Activated gamma-delta T cell treated with Interleukin-2 at 50 U/mL for 16 hours (primary cell): Measurements from ENCODE around the gene LINGO1.

Experiments used
- DNase-seq: peaks from one replicate; pipeline ENCODE4 v3.0.0-alpha.2; 2020

Gene LINGO1

DNA sequence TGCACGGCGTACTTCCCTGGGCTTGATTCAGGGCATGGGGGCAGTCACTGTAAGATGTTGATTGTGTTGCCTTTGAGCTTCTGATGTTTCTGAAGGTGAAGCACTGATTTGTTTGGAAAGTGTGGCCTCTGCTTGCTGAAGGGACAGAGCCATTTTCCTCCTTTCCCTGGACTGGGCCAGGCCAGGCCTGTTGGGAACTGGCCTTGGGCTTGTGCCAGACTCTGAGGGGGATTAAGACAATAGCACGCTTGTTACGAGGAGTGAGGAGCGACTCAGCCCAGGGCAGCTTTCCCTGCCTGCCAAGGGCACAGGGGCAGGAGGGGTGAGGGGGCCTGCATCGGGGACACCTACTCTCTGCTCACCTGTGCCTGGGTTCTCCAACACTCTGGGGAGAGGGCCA is 42.9 kb downstream of the LINGO1 start:
- DNase-seq, result no peak

DNA sequence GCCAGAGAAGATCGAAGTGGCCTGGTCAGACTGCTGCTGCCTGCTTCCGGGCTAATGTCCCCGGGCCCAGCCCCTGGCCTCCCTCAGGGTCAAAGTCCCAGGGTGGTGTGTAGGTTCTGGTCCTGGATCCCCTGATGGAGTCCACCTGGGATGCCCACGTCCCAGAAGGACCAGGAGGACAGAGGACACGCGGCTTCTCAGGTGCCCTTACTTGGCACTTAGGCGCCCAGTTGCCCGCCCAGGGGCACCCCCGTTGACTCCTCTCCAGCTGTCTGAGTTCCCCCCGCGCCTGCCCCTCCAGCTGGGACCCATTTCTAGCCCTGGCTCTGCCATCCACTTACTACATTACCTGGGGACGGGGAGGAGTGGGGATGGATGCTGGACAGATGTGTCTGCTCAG is 44.6 kb downstream of the LINGO1 start:
- DNase-seq, result no peak

GRCh38 chr15:77584691-77585090 is 48.0 kb downstream of the LINGO1 start:
- DNase-seq, result no peak

DNA sequence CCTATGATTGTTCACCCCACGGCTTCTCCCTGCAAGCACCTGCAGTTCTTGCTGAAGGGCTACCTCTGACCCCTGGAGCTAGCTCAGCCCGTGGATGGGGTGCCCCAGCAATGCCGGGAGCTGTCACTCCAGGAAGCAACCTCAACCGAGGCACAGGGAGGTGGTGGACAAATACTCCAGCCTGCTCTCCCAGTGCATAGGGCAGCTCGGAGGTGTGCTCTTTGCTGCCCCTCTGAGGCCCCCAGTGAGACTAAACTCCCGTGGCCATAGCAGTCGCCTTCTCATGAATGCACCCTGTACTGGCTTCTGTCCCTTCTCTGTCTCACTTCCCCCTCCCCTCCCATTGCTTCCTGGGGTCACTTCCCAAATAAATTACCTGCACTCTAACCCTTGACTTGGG is 48.5 kb downstream of the LINGO1 start:
- no peak for DNase-seq

- DNase-seq, result no peak
Observed at GRCh38 chr15:77582763-77583162, 49.9 kb downstream of the LINGO1 start.

DNA sequence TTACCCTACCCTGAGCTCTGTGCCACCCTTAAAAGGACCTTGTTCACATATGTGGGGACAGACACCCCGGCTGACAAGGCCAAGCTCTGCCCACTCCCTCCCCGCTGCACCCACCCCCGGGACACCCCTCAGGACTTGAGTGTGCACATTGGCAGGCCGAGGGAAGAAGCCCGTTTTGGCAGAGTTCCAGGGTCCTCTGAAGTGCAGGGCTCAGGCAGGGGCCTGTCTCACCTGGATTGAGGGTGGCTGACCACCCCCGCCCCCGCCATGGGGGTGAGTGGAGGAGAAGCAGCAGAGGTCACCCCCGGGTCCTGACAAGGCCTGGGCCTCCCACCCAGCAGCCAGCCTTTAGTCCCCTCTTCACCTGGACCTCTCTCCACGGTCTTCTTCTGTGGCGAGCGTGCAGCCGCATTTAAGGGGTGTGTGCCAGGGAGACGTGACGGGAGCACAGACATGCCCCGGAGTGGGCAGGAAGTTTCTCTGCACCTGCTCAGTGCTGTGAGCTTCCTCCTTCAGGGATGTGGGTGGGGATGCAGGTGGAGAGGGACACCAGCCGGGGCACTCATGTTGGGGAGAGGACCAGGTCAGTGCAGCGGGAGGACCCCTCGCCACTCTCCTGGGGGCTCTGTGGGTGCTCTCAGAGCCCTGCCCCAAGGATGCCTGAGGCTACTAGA is 50.7 kb downstream of the LINGO1 start:
- no peak for DNase-seq

GRCh38 chr15:77580996-77581682 is 51.6 kb downstream of the LINGO1 start:
- DNase-seq, result no peak

DNA sequence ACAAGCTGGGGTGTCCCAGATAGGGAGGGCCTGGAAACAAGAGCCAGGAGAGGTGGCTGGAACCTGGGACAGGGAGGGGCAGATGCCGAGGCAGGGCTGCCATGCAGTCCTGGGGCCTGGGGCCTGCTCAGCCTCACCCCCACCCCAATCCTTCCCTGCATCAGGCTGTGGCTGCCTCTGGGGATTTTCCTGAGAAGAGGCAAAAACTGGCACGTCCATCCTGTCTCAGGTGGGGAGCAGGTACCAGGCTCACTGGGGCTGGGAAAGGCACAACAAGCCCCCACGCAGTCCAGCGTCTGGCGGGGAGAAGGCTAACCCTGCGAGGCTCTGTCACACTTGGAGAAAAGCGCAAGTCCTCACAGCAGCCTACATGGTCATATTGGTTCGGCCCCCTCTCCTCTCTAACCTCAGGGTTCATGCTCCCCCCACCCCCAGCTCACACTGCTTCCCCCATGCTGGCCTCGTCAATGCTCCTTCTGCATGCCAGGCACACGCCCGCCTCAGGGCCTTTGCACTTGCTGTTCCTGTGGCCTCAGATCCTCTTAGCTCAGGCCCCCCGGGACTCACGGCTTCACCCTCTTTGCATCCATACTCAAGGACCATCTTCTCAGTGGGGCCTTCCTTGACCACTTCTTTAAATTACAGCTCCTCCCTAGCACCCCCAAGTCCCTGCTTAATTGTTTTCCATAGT is 53.1 kb downstream of the LINGO1 start:
- DNase-seq, result no peak

DNA sequence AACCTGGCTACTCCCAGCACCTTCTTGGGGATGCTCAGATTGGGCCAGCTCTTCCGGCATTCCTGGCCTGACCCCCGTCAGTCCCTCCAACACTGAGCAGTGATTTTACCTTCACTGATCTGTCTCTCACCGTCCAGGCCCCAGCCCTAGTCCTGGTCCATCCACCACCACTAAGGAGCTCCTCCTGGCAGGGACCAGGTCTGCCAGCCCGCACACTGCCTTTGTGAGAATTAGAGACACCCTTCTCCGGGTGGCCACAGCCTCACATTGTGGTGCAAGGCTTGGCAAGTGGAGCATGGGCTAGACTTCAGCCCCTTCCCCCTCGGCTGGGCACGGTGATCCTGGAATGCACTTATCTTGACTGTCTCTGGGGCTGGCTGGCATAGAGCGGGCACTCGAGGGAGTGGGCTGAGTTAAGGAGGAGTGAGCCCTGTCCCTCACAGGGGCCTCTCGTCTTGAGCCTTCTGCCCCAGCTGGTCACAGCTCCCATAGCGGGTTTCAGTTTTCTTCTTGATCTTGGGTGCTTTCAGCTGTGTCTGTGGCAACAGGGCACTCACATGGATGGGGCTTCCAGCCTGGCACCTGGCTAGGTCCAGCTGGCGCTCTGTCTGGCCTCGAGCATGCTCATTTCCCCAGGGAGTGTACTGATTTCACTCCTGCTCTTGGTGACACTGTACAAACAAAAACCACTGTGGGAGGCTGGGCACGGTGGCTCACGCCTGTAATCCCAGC is 53.9 kb downstream of the LINGO1 start:
- no peak for DNase-seq

- DNase-seq, result no peak
Observed at GRCh38 chr15:77577366-77577950, 55.3 kb downstream of the LINGO1 start.

- DNase-seq, result no peak
Observed at GRCh38 chr15:77576538-77576937, 56.2 kb downstream of the LINGO1 start.

DNA sequence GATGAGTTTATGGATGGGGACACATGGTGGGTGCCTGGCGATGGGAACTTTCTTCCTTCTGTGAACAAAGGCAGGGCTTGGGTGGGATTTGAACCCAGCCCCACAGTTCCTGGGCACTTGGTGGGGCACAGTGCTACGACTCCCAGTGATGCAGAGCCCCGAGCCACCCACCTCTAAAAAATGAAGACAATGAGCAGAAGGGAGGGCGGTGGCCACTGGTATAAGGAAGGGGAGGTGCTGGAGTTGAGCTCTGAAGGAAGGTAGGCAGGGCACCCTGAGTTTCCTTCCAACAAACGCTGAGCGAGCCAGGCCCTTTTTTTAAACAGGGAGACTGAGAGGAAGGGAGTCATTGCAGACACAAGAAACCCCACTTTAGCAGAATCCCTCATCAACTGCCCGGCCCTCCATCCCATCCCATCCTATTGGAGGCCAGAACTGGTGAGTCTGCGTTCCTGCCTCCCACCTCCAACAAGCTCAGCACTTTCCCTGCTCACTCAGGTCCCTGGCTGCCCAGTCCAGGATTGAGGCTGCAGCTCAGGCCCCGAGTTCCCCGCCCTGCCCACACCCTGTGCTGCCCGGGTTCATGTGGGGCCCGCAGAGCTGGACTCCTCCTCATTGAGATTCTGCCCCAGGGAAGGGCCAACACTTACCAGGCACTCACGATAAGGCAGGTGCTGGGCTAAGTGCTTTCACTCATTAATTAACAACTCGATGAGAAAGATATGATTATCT is 57.3 kb downstream of the LINGO1 start:
- DNase-seq, result no peak

GRCh38 chr15:77574521-77575202 is 58.0 kb downstream of the LINGO1 start:
- no peak for DNase-seq

DNA sequence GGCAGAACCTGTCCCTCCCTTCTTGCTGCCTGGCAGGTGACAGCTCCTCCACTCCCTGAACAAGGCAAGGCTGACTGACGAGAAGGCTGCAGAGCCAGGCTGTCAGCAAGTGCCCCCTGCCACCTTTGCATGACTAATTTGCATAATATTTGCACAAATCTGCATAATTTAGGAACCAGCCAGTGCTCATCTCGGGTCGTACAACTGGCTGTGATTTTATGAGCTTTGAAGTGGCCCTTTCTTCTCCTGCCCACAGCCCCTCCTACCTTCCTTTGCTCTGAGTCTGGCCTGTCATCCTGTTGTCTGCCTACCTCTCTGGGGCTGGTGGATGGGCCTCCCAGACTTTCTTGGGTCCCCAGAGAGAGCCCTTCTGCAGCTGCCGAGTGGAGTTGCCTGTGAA is 58.9 kb downstream of the LINGO1 start:
- DNase-seq, result no peak

- DNase-seq, result no peak
Observed at GRCh38 chr15:77572186-77572585, 60.5 kb downstream of the LINGO1 start.

GRCh38 chr15:77571741-77572140 is 61.0 kb downstream of the LINGO1 start:
- DNase-seq, result no peak

DNA sequence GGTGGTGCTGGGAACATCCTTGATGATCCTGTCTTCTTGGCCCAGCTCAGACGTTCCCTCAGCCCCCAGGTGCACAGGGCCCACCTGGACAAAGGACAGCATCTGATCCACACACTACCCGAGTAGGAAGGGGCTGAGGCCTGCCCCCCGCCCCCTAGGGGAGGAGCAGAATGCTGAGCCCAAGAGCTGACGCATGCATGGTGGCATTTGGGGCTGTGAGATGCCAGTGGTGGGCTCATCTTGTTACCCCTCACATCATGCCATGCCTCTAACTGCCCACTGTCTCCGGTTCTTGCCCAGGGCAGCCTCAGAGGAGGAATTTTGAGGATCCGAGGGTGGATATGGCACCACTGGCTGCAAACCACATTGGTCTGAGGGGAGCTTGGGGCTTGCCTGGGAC is 61.5 kb downstream of the LINGO1 start:
- no peak for DNase-seq

GRCh38 chr15:77569729-77570125 is 63.0 kb downstream of the LINGO1 start:
- no peak for DNase-seq

- DNase-seq, result no peak
Observed at GRCh38 chr15:77568973-77569728, 63.6 kb downstream of the LINGO1 start.

DNA sequence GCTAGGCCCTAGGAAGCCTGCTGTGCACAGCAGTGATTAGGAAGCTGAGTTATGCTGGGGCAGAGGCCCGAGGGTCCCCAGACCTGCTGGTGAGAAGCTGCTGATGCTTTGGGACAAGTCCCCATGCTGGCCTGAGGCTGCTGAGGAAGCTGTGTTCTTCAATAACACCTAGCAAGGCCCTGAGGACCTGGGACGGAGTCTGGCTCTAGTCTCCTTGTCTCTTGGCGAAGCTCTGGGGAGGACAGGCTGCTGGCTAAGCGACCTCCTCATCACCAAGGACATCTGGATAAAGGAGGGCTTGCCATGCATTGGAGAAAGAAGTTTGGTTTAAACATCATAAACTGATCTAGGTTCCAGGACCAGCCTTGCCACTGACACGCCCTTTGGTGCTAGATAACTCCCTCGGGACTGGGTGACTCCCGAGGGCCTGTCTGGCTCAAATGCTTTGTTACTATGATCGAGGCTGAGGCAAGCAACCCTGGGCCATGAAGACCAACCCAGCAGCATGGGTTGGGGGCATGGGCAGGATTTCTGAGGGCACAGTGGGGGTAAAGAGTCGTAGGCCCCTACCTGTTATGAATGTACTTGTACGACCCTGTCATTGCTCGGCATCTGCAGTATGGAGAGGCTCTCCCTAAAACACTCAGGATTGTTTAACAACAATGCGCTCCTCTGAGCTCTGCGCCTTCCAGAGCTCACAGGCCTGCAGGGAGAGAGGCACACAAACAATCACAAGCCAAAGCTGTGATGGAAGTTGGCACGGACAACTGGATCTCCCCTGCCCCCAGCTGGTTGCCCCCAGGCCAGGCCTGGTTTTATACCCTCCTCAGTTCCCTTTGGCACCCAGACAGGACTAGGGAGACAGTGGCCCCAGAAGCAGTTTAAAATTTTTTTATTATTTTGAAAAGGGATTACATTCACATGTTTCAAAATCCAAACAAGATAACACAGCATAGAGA is 64.4 kb downstream of the LINGO1 start:
- no peak for DNase-seq
